Heart right ventricle (tissue), 16 donors: Measurements from ENCODE around the gene FARP1. TPM values are rescaled to one million over a fixed set of nuclear protein-coding genes. Genes with fewer than 3 reads are reported as not detected.

Experiments
- ATAC-seq, 8 donors: fragments of 200-7000 bp; cut with Tn5 transposase; one replicate each; pipeline ENCODE4 v1.9.1; 2020; ENCODE audit warnings: mild to moderate bottlenecking in 8 of 8, moderate library complexity in 8 of 8, moderate number of reproducible peaks in 1 of 8
- DNase-seq, 2 donors: peaks; one replicate each; pipeline ENCODE4 v3.0.0-alpha.2; 2020
- H3K27ac ChIP-seq, 10 donors: fragments of 200-600 bp; sonication (generic) in 2 of 10; one replicate each; pipeline versions ENCODE4 v1.5.0 to v1.8.0; 2020 to 2022; ENCODE audit warnings: mild to moderate bottlenecking in 3 of 10
- H3K27me3 ChIP-seq, 7 donors: fragments of 200-600 bp; one replicate each; pipeline ENCODE4 v1.8.0; 2021 to 2022; ENCODE audit warnings: mild to moderate bottlenecking in 2 of 7
- H3K36me3 ChIP-seq, 9 donors: fragments of 200-600 bp; sonication (generic) in 1 of 9; one replicate each; pipeline versions ENCODE4 v1.5.0 to v1.8.0; 2020 to 2022; ENCODE audit warnings: mild to moderate bottlenecking in 2 of 9
- H3K4me1 ChIP-seq, 9 donors: fragments of 200-600 bp; sonication (generic) in 1 of 9; one replicate each; pipeline versions ENCODE4 v1.5.0 to v1.8.0; 2020 to 2022; ENCODE audit warnings: mild to moderate bottlenecking in 4 of 9
- H3K4me3 ChIP-seq, 10 donors: fragments of 200-600 bp; sonication (generic) in 2 of 10; one replicate each; pipeline versions ENCODE4 v1.5.0 to v1.8.0; 2020 to 2022; ENCODE audit warnings: mild to moderate bottlenecking in 7 of 10, moderate library complexity in 2 of 10
- H3K9me3 ChIP-seq, 11 donors: fragments of 200-600 bp in 10 of 11; sonication (generic) in 2 of 11; one replicate each; pipeline versions ENCODE4 v1.5.0 to v1.8.0; 2013 to 2022; ENCODE audit warnings: mild to moderate bottlenecking in 2 of 11, control low read depth in 1 of 11, moderate library complexity in 1 of 11
- WGBS, 2 donors: extraction: QIAGEN DNeasy Blood & Tissue Kit; methylation state at CpG; one replicate each; pipeline ENCODE4 v1.1.7; 2013; ENCODE audit warnings: inconsistent platforms in 1 of 2; 5-methylcytosine and 5-hydroxymethylcytosine counted together
- intact Hi-C, 10 donors: fragments of 100-400 bp; cut with DNase I; formaldehyde crosslinking; loops; one replicate each; pipeline versions ENCODE4 v1.11.1 to v1.14.2; 2022
- polyA plus RNA-seq, 2 donors: library from polyadenylated mRNA; stranded (reverse); fragments of 200-250 nt; gene quantifications; one replicate each; pipeline ENCODE4 v1.2.3, GENCODE V29; 2013
- total RNA-seq, 10 donors: library from RNA; stranded (reverse); fragmentation: NEBNext Ultra II Directional in 3 of 10; extraction: Animal tissue kit (Norgen Biotek cat#: 25700) in 3 of 10; gene quantifications; one replicate each; pipeline versions ENCODE4 v1.2.1 to v1.2.4, GENCODE V29; 2021 to 2023
- TF ChIP-seq, protein P1 (sequence below), 9 donors: fragments of 200-600 bp; sonication (generic) in 2 of 9; IDR thresholded peaks; one replicate each; pipeline versions ENCODE4 v1.5.0 to v1.8.0; 2021 to 2022; ENCODE audit warnings: antibody characterized with exemption in 9 of 9, mild to moderate bottlenecking in 5 of 9, moderate library complexity in 1 of 9
- donor health status: Arrhythmogenic right ventricular cardiomyopathy.
- donor health status: ischemic (EF 13 %, LVEDD 7.1; RV severe dilation, severe dysfunction).
- donor health status: healthy with polysubstance abuse.
- donor health status: DM: no; HTN: yes; CAD: no.
- donor health status: DM: no; HTN: no; CAD: no.
- donor health status: ischemic (EF 25% LVEDD 6.9; RV normal size, moderate dysfunction).
- donor health status: ischemic (EF 25% LVEDD 5.7; RV mildly dilated, moderate dysfunction).
- donor health status: healthy.
- donor health status: DM: yes; HTN: yes; CAD: no.
- donor health status: Ischemic cardiomyopathy.
- donor health status: ischemic (EF 35%, LVEDD 5.7; RV mildly dilated, moderate dysfunction).
- donor health status: nonischemic (EF 11% LVEDD 7.7; RV severe dilation, severe dysfunction).
- donor health status: DM: yes; HTN: yes; CAD: no.
- donor health status: PGD.
- donor health status: ischemic (EF 29% LVEDD 5.4; RV normal size, mild dysfunction).
- donor health status: nonischemic (EF 23%, LVEDD 6.1; RV moderate dilation, normal function).

Gene FARP1
- total and polyA plus RNA-seq, 12 donors, result 6.9 to 72.9 (median 17.1) TPM

DNA sequence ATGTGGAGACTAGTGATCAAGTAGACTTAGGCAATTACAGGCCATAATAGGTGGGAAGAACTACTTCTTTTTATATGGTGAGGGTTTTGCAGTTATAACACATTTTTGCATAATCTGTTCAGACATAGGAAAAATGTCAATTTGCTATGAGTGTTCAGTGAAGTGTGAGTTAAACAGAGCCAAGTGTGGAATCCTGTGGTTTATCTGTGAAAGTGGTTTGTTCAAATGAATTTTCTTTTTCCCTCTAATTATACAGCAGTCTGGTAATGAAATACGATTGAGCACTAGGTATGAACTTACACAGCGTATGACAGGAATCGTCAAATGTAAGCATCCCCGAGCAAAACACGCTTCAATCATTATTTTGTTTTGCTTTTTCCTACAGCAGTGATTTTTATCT lies 255.7 kb downstream of the FARP1 start:
- 89% methylated on average over 5 of the region's 5 CpGs for WGBS, 2 donors
- TF ChIP-seq, protein P1, sequence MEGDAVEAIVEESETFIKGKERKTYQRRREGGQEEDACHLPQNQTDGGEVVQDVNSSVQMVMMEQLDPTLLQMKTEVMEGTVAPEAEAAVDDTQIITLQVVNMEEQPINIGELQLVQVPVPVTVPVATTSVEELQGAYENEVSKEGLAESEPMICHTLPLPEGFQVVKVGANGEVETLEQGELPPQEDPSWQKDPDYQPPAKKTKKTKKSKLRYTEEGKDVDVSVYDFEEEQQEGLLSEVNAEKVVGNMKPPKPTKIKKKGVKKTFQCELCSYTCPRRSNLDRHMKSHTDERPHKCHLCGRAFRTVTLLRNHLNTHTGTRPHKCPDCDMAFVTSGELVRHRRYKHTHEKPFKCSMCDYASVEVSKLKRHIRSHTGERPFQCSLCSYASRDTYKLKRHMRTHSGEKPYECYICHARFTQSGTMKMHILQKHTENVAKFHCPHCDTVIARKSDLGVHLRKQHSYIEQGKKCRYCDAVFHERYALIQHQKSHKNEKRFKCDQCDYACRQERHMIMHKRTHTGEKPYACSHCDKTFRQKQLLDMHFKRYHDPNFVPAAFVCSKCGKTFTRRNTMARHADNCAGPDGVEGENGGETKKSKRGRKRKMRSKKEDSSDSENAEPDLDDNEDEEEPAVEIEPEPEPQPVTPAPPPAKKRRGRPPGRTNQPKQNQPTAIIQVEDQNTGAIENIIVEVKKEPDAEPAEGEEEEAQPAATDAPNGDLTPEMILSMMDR (IDR thresholded peaks at IDR 0.05), result no peak
- intact Hi-C loops, result loop anchor here in 5 of 10 donors (5.0 to 10.0 kb wide), 3 partner anchors 254 to 364 kb away; partner anchors contain the start of gene FARP1 (in 5 of the 5)

DNA sequence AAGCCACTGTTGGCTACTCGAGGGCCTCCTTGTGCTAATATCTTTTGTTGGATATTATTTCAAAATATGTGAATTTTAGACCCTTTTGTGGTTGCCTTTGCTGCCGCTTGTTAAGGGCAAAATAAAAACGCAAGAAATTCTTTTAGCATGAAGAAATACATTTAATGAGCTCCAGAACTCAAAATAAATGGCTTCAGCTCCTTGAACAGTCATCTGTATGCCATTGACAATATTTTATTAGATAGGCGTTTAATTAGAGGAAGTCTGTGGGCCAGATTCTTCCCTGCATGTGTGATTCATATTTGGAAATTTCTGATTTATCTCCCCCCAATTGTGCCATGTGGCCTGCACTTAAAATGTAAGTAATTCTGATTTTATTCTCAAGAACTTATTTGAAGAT lies 256.9 kb downstream of the FARP1 start:
- Histone ChIP-seq H3K4me3 (no peak overlapping the region), H3K9me3 (no peaks in the 10 kb centered on the region), H3K4me1 (no peaks in the 10 kb centered on the region), H3K36me3 (peaks cover 0 to 43% (median 9%) of the 10 kb centered on the region in 9 donors), H3K27me3 (no peaks in the 10 kb centered on the region), H3K27ac (no peak overlapping the region)
- no peak for ATAC-seq
- 80 to 89% methylated on average over 4 of the region's 4 CpGs for WGBS, 2 donors
- TF ChIP-seq, protein P1 (IDR thresholded peaks at IDR 0.05), result no peak
- no peak for DNase-seq
- intact Hi-C loops, result loop anchor here in 5 of 10 donors (5.0 to 10.0 kb wide), 4 partner anchors 255 to 545 kb away; partner anchors contain the start of gene FARP1 (in 5 of the 5)

More for the DNA sequence above, 255.7 kb downstream of the FARP1 start:
- H3K4me3 ChIP-seq, result no peak overlapping the region
- no peaks in the 10 kb centered on the region for H3K4me1 ChIP-seq
- H3K27me3 ChIP-seq, result no peaks in the 10 kb centered on the region
- H3K9me3 ChIP-seq, result no peaks in the 10 kb centered on the region
- peaks cover 0 to 45% (median 19%) of the 10 kb centered on the region in 9 donors for H3K36me3 ChIP-seq
- ATAC-seq, result no peak
- no peak for DNase-seq
- H3K27ac ChIP-seq, result no peak overlapping the region

GRCh38 chr13:98401934-98402333 lies 259.0 kb downstream of the FARP1 start:
- TF ChIP-seq, protein P1 (IDR thresholded peaks at IDR 0.05), result no peak
- 88 to 94% methylated on average over 13 of the region's 13 CpGs for WGBS, 2 donors
- Histone ChIP-seq H3K4me3 (no peak overlapping the region), H3K9me3 (no peaks in the 10 kb centered on the region), H3K27ac (no peak overlapping the region), H3K36me3 (peaks cover 0 to 31% (median 0%) of the 10 kb centered on the region in 9 donors), H3K27me3 (no peaks in the 10 kb centered on the region), H3K4me1 (no peaks in the 10 kb centered on the region)
- intact Hi-C loops, result loop anchor here in 2 of 10 donors (10.0 kb wide), 2 partner anchors 367 to 547 kb away; no protein-coding TSS in a partner anchor
- no peak for ATAC-seq
- no peak for DNase-seq

GRCh38 chr13:98403076-98403475 lies 260.2 kb downstream of the FARP1 start:
- no peaks in the 10 kb centered on the region for H3K27me3 ChIP-seq
- H3K4me3 ChIP-seq, result no peak overlapping the region
- H3K27ac ChIP-seq, result no peak overlapping the region
- H3K9me3 ChIP-seq, result no peaks in the 10 kb centered on the region
- TF ChIP-seq, protein P1 (IDR thresholded peaks at IDR 0.05), result no peak
- H3K4me1 ChIP-seq, result no peaks in the 10 kb centered on the region
- 92 to 98% methylated on average over 2 of the region's 2 CpGs for WGBS, 2 donors
- DNase-seq (no peak), ATAC-seq (no peak)
- peaks cover 0 to 31% (median 0%) of the 10 kb centered on the region in 9 donors for H3K36me3 ChIP-seq
- intact Hi-C loops, result loop anchor here in 2 of 10 donors (10.0 kb wide), 2 partner anchors 368 to 548 kb away; no protein-coding TSS in a partner anchor
